ENCODE results near the gene KRTAP4-2. TPM values are rescaled to one million over a fixed set of nuclear protein-coding genes. Genes with fewer than 3 reads are reported as not detected.
A peak's percentile ranks its signal among the peaks of the same experiment; 100 is the strongest.

KRTAP4-2 gene
- total RNA-seq (2011; cell fraction: chromatin; rRNA removed; ENCODE audit: low replicate concordance), result not detected in 2 replicates
- not detected in 2 replicates for total RNA-seq (2011; cell fraction: nucleolus; rRNA removed)
- not detected in 2 replicates for total RNA-seq (2011; cell fraction: nucleoplasm; rRNA removed)
- total RNA-seq (2014; rRNA removed) (not detected in 2 replicates), total RNA-seq (2014; rRNA removed; fragmentation: Illumina TruSeq; extraction: Trizol) (not detected in 2 replicates), total RNA-seq (2015; rRNA removed; fragmentation: Illumina TruSeq; extraction: Trizol) (not detected in 2 replicates), total RNA-seq (2021) (not detected in 2 replicates), polyA plus RNA-seq (2011; rRNA removed) (not detected in 2 replicates), polyA plus RNA-seq (2014; fragmentation: Illumina TruSeq; extraction: Trizol) (not detected in 2 replicates), polyA plus RNA-seq (2014; fragmentation: Nextera tagmentation; extraction: Ambion mirVana) (not detected), polyA plus RNA-seq (2014; rRNA removed) (not detected in 2 replicates), polyA minus RNA-seq (2011; rRNA and poly(A)+ RNA removed) (not detected in 2 replicates), Bru-seq, nascent RNA (not detected), BruChase-seq, experiment 1, labeled RNA remaining after a 2-hour chase (not detected), BruChase-seq, experiment 2, labeled RNA remaining after a 6-hour chase (not detected)
- not detected in 2 replicates for polyA plus RNA-seq (2011; cell fraction: cytosol; rRNA removed)
- not detected in 2 replicates for polyA plus RNA-seq (2011; cell fraction: nucleus; rRNA removed)
- polyA plus RNA-seq (2012), result not detected in 2 replicates
- polyA minus RNA-seq (2011; cell fraction: cytosol; rRNA and poly(A)+ RNA removed), result not detected in 2 replicates
- not detected in 2 replicates for polyA minus RNA-seq (2011; cell fraction: nucleus; rRNA and poly(A)+ RNA removed)
- long read RNA-seq, experiment 1, result 0 reads
- long read RNA-seq, experiment 2, result 0 reads
- long read RNA-seq, experiment 3, result 0 reads

- Histone ChIP-seq H3K4me2 (ENCODE audit: insufficient read depth, low read length) (no peak within 1 kb of the TSS), H3K36me3 (ENCODE audit: control insufficient read depth, insufficient read depth, low read length) (no peaks in the 10 kb centered on the region), H2AFZ (ENCODE audit: low read depth, low read length) (no peak within 1 kb of the TSS), H3K27me3 (ENCODE audit: control insufficient read depth in 2 of 2, insufficient read depth in 2 of 2, low read length in 2 of 2) (peaks cover 3 to 10% of the 10 kb centered on the region in 2 experiments; a peak in 3 of 5 replicates), H3K4me3 (no peak within 1 kb of the TSS), H3K9ac (ENCODE audit: insufficient read depth in 1 of 2, low read depth in 2 of 2, low read length in 2 of 2) (peak within 1 kb of the TSS in 1 of 2 experiments; percentile 26; a peak in 1 of 4 replicates), H3K27ac (ENCODE audit: extremely low read depth, low read depth, low read length) (no peak within 1 kb of the TSS), H3K79me2 (ENCODE audit: control insufficient read depth, insufficient read depth, low read length) (no peaks in the 10 kb centered on the region), H3K9me3 (replicated peaks; ENCODE audit: control insufficient read depth, insufficient read depth, low read depth, low read length) (no peaks in the 10 kb centered on the region), H3K4me1 (replicated peaks in 1 of 2; ENCODE audit: control insufficient read depth in 2 of 2, insufficient read depth in 2 of 2, low read length in 2 of 2) (peaks cover 0 to 2% of the 10 kb centered on the region in 2 experiments; a peak in 2 of 5 replicates), H3K9me1 (ENCODE audit: control insufficient read depth, insufficient read depth, low read length) (no peaks in the 10 kb centered on the region), H4K20me1 (replicated peaks; ENCODE audit: control insufficient read depth, insufficient read depth, low read length) (no peaks in the 10 kb centered on the region; the same call in 1 of the 2 replicates)
- no TSS peak for BruUV-seq (replicated peaks)
- no peak for ATAC-seq
- CTCF ChIA-PET (ENCODE audit: low intra/inter-chr PET ratio), result no interaction called here
- in situ Hi-C loops (cut with MboI) (no loop called here), intact Hi-C loops (cut with micrococcal nuclease) (no loop called here)
- 0% methylated on average over 4 of the region's 7 CpGs for WGBS (ENCODE audit: insufficient coverage, low coverage, missing lambda C conversion rate)
- no peak for FAIRE-seq
- POLR2A ChIA-PET, result no interaction called here
- no peak for DNase-seq (ENCODE audit: extremely low read depth in 1 of 4, low spot score in 3 of 4)
- TF ChIP-seq ZNF217 (CRISPR knock-in tag; IDR thresholded peaks at IDR 0.05), result no peak
- TF ChIP-seq MYNN (IDR thresholded peaks at IDR 0.05), result no peak
- no peak for TF ChIP-seq MYNN (CRISPR knock-in tag; IDR thresholded peaks at IDR 0.05)
- no peak for TF ChIP-seq JUNB (CRISPR knock-in tag; conservative IDR thresholded peaks at IDR 0.05)
- TF ChIP-seq HNRNPLL (IDR thresholded peaks at IDR 0.05; ENCODE audit: low read depth, low read length, poor library complexity, severe bottlenecking), result no peak
- no peak for TF ChIP-seq KAT7 (CRISPR knock-in tag; IDR thresholded peaks at IDR 0.05; ENCODE audit: borderline replicate concordance)
- TF ChIP-seq U2AF1 (optimal IDR thresholded peaks at IDR 0.05; ENCODE audit: low read depth, low read length), result no peak
- TF ChIP-seq SPI1 (IDR thresholded peaks at IDR 0.05; ENCODE audit: borderline replicate concordance, low read depth, low read length), result no peak
- no peak for TF ChIP-seq SETDB1 (IDR thresholded peaks at IDR 0.05; ENCODE audit: low read length)
- TF ChIP-seq MIER1 (IDR thresholded peaks at IDR 0.05; ENCODE audit: low read depth), result no peak
- TF ChIP-seq FOXA3 (CRISPR knock-in tag; conservative IDR thresholded peaks at IDR 0.05 in 1 of 2, IDR thresholded peaks at IDR 0.05 in 1 of 2), result no peak
- TF ChIP-seq ZNF282 (CRISPR knock-in tag; IDR thresholded peaks at IDR 0.05), result no peak
- no peak for TF ChIP-seq ZNF354B (CRISPR knock-in tag; IDR thresholded peaks at IDR 0.05)
- TF ChIP-seq, protein P1, sequence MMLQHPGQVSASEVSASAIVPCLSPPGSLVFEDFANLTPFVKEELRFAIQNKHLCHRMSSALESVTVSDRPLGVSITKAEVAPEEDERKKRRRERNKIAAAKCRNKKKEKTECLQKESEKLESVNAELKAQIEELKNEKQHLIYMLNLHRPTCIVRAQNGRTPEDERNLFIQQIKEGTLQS (IDR thresholded peaks at IDR 0.05), result no peak
- TF ChIP-seq, protein P1 (CRISPR knock-in tag; conservative IDR thresholded peaks at IDR 0.05), result no peak
- no peak for TF ChIP-seq ZNF778 (CRISPR knock-in tag; IDR thresholded peaks at IDR 0.05)
- TF ChIP-seq CGGBP1 (CRISPR knock-in tag; IDR thresholded peaks at IDR 0.05), result no peak
- no peak for TF ChIP-seq NFIX (CRISPR knock-in tag; IDR thresholded peaks at IDR 0.05; ENCODE audit: low read depth)
- no peak for TF ChIP-seq NR0B1 (IDR thresholded peaks at IDR 0.05; ENCODE audit: partially characterized antibody)
Measured at GRCh38 chr17:41177727-41178271, at the start of gene KRTAP4-2. TSS of gene KRTAP4-2 (minus strand) at chr17:41178221. CDS start at chr17:41178164, 57 bp downstream.
